ENCODE data around the gene SPEM2.

Gene SPEM2

DNA sequence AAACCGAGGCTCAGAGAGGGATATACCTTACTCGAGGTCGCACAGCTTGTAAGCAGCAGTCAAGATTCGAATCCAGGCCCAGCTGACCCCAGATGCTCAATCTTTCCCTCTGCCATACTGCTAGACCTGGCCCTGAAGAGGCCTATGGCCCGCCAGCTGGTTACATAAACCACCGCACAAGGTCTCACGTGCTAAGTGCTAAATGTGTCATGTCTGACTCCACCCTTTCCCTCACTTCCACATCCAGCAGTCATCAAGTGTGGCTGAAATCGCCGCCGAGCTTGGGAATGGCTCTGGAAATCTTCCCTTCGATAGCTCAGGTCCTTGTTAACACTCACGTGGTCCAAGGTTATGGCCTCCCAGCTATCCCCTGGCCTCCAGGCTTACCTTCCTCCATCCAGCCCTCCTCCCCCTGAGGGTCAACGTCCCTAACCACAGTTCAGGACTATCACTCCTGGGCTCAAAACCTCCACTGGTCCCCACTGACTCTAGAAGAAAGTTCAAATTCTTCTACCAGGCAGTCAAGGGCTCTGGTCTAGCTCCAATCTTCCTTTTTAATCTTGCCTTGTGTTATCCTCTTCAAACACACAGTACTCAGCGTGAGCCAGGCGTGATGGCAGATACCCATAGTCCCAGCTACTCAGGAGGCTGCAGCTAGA is 50.5 kb downstream of the SPEM2 start:
- no peak for DNase-seq

DNA sequence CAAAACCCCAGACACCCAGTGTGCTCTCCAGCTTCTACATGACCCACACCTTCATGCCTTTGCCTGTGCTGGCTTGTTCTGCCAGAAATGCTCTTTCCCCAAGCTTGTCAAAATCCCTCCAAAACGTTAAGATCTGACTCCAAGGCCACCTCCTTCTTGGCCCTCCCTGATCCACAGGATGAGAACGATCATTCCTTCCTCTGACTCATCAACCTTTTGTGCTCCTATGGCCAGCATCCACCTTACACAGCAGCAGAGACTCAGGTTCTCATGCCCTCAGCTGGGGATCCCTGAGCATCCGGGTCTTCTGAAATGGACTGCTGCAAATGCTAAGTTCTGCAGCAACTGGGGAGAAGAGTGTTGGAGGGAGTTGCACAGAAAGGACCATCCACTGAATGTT is 51.1 kb downstream of the SPEM2 start:
- no peak for DNase-seq

DNA sequence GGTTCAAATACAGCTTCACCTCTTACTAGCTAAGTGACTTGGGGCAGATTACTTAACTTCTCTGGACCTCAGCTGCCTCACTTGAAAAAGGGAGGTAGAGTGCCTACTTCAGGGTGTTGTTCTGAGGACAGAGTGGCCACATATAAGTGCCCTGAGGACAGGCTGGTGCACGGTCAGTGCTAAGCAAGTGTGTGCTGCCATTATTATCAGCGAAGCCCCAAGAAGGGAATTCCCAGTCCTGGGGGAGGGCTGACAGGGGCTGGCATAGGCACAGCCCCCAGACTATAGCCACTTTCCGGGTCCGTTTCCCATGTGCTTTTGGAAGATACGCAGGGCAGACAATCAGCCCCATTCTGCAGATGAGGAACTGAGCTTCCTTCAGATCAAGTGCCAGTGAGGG is 51.5 kb downstream of the SPEM2 start:
- DNase-seq: no peak

Measured in activated CD4-positive, alpha-beta T cell treated with anti-CD3 and anti-CD28 coated beads for 48 hours (primary cell).